Measurements from ENCODE around the gene TXNDC8. TPM values are rescaled to one million over a fixed set of nuclear protein-coding genes. Genes with fewer than 3 reads are reported as not detected.

TXNDC8 gene
- total RNA-seq, 4 donors from 2014 or later, result not detected

- no peak overlapping the region for H3K27ac ChIP-seq
- no peak for ATAC-seq
- TF ChIP-seq POLR2A (IDR thresholded peaks at IDR 0.05) (no peak), POLR2AphosphoS5 (IDR thresholded peaks at IDR 0.05) (no peak), EP300 (IDR thresholded peaks at IDR 0.05) (no peak)
- TF ChIP-seq, protein P1, sequence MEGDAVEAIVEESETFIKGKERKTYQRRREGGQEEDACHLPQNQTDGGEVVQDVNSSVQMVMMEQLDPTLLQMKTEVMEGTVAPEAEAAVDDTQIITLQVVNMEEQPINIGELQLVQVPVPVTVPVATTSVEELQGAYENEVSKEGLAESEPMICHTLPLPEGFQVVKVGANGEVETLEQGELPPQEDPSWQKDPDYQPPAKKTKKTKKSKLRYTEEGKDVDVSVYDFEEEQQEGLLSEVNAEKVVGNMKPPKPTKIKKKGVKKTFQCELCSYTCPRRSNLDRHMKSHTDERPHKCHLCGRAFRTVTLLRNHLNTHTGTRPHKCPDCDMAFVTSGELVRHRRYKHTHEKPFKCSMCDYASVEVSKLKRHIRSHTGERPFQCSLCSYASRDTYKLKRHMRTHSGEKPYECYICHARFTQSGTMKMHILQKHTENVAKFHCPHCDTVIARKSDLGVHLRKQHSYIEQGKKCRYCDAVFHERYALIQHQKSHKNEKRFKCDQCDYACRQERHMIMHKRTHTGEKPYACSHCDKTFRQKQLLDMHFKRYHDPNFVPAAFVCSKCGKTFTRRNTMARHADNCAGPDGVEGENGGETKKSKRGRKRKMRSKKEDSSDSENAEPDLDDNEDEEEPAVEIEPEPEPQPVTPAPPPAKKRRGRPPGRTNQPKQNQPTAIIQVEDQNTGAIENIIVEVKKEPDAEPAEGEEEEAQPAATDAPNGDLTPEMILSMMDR (IDR thresholded peaks at IDR 0.05), result no peak
- H3K4me1 ChIP-seq, result no peaks in the 10 kb centered on the region
- no peaks in the 10 kb centered on the region for H3K36me3 ChIP-seq
- 33 to 67% methylated on average over 1 of the region's 1 CpG for WGBS, 2 donors (ENCODE audit: low coverage in 1 of 2)
- no peaks in the 10 kb centered on the region for H3K9me3 ChIP-seq
- no peaks in the 10 kb centered on the region for H3K27me3 ChIP-seq
- no peak overlapping the region for H3K4me3 ChIP-seq
These were observed 480 bp upstream of the TXNDC8 start for GRCh38 chr9:110338143-110338542.

- Histone ChIP-seq H3K4me1 (no peaks in the 10 kb centered on the region), H3K27ac (no peak overlapping the region), H3K9me3 (no peaks in the 10 kb centered on the region), H3K27me3 (no peaks in the 10 kb centered on the region), H3K36me3 (no peaks in the 10 kb centered on the region), H3K4me3 (no peak overlapping the region)
- no peak for ATAC-seq
- TF ChIP-seq EP300 (IDR thresholded peaks at IDR 0.05), result no peak
- 63 to 85% methylated on average over 1 of the region's 1 CpG for WGBS, 2 donors (ENCODE audit: low coverage in 1 of 2)
These were observed 1.3 kb downstream of the TXNDC8 start for GRCh38 chr9:110336363-110336762.

DNA sequence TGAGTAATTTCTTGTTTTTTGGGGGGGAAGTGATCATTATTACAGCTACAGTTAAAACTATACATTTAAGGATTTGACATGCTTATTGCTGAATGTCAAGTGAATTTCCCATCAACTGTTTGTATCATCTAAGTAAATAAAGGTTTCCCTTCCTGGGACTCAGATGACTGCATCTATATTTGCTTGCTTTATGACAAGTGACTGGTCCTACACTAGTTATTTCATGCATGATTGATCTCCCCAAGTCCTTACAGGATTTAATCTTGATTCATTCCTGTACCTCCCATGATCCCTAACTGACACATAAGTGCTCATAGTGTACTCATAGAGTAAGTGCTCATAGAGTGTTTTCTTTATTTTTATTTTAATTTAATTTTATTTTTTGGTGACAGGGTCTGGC, 2.8 kb downstream of the TXNDC8 start:
- Histone ChIP-seq H3K27me3 (no peaks in the 10 kb centered on the region), H3K4me3 (no peak overlapping the region), H3K36me3 (no peaks in the 10 kb centered on the region), H3K27ac (no peak overlapping the region), H3K4me1 (no peaks in the 10 kb centered on the region), H3K9me3 (peaks cover 0 to 4% (median 0%) of the 10 kb centered on the region in 3 donors)
- TF ChIP-seq POLR2A (IDR thresholded peaks at IDR 0.05), result no peak
- no peak for TF ChIP-seq EP300 (IDR thresholded peaks at IDR 0.05)
- TF ChIP-seq POLR2AphosphoS5 (IDR thresholded peaks at IDR 0.05), result no peak
- TF ChIP-seq, protein P1 (IDR thresholded peaks at IDR 0.05), result no peak
- ATAC-seq, result no peak

GRCh38 chr9:110334183-110334582, 3.5 kb downstream of the TXNDC8 start:
- no peak overlapping the region for H3K27ac ChIP-seq
- no peaks in the 10 kb centered on the region for H3K4me1 ChIP-seq
- H3K4me3 ChIP-seq, result no peak overlapping the region
- no peaks in the 10 kb centered on the region for H3K36me3 ChIP-seq
- TF ChIP-seq EP300 (IDR thresholded peaks at IDR 0.05), result no peak
- TF ChIP-seq, protein P1 (IDR thresholded peaks at IDR 0.05), result no peak
- TF ChIP-seq POLR2AphosphoS5 (IDR thresholded peaks at IDR 0.05), result no peak
- TF ChIP-seq POLR2A (IDR thresholded peaks at IDR 0.05), result no peak
- no peaks in the 10 kb centered on the region for H3K27me3 ChIP-seq
- ATAC-seq, result no peak
- H3K9me3 ChIP-seq, result peaks cover 0 to 4% (median 0%) of the 10 kb centered on the region in 3 donors
- WGBS, 2 donors (ENCODE audit: low coverage in 1 of 2), result 67 to 71% methylated on average over 4 of the region's 4 CpGs

DNA sequence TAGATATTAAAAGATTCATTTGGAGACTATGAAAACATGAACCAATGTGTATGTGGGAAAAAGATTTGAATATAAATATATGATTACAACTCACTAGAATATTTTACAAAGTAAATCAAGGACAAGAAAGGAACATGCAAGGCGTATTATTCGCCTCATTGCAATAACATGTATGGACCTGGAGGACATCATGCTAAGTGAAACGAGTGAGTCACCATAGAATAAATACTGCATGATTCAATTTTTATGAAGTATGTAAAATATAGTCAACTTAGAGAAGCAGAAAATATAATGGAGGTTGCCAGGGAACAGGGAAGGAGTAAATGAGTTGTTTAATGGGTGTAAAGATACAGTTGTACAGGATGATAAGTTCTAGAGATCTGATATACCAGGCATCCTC, 4.9 kb downstream of the TXNDC8 start:
- Histone ChIP-seq H3K4me3 (no peak overlapping the region), H3K27ac (no peak overlapping the region), H3K36me3 (no peaks in the 10 kb centered on the region), H3K9me3 (peaks cover 0 to 4% (median 0%) of the 10 kb centered on the region in 3 donors), H3K27me3 (no peaks in the 10 kb centered on the region), H3K4me1 (no peaks in the 10 kb centered on the region)
- TF ChIP-seq POLR2AphosphoS5 (IDR thresholded peaks at IDR 0.05) (no peak), POLR2A (IDR thresholded peaks at IDR 0.05) (no peak), EP300 (IDR thresholded peaks at IDR 0.05) (no peak)
- TF ChIP-seq, protein P1 (IDR thresholded peaks at IDR 0.05), result no peak
- no peak for ATAC-seq
- WGBS, 2 donors (ENCODE audit: low coverage in 1 of 2), result 77 to 96% methylated on average over 3 of the region's 3 CpGs

Measured in gastroesophageal sphincter (tissue), 4 donors.